ENCODE data around the gene AFDN.

DNA sequence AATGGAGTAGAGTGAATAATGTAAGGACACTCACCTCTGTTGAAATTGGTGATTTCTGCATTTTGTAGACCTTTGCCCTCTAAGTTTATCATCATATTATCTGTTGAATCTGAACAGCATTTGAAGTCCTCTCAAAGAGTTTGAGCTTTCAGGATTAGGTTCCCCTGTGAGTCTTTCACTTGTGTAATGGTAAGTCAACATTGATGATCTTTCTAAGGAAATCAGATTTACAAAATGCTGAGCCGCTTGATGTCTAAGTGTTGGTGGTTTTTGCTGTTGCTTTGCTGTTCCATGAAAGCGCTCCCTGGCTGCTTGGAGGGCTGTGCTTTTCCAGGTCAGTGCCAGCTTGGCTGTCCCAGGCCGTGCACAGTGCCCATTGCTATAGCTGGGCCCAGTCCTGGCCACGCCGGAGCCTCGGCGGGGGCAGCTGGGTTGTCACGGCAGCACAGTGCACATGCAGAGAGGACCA is 136.9 kb downstream of the AFDN start:
- TF ChIP-seq POLR2A (IDR thresholded peaks at IDR 0.05) (no peak), EP300 (IDR thresholded peaks at IDR 0.05) (no peak)

Data from suprapubic skin (tissue), 2 donors.